ELF-1 (cell line): Measurements from ENCODE around the gene SOAT1.
"Not testable (repeated sequence)": the region's sequence is repeated elsewhere in the genome, so short reads cannot be mapped to it uniquely, and the experiment has no call there.

Source experiments
- DNase-seq: peaks from one replicate; pipeline ENCODE4 v3.0.0-alpha.2; 2016; ENCODE audit warnings: low read depth, low spot score

Gene SOAT1

DNA sequence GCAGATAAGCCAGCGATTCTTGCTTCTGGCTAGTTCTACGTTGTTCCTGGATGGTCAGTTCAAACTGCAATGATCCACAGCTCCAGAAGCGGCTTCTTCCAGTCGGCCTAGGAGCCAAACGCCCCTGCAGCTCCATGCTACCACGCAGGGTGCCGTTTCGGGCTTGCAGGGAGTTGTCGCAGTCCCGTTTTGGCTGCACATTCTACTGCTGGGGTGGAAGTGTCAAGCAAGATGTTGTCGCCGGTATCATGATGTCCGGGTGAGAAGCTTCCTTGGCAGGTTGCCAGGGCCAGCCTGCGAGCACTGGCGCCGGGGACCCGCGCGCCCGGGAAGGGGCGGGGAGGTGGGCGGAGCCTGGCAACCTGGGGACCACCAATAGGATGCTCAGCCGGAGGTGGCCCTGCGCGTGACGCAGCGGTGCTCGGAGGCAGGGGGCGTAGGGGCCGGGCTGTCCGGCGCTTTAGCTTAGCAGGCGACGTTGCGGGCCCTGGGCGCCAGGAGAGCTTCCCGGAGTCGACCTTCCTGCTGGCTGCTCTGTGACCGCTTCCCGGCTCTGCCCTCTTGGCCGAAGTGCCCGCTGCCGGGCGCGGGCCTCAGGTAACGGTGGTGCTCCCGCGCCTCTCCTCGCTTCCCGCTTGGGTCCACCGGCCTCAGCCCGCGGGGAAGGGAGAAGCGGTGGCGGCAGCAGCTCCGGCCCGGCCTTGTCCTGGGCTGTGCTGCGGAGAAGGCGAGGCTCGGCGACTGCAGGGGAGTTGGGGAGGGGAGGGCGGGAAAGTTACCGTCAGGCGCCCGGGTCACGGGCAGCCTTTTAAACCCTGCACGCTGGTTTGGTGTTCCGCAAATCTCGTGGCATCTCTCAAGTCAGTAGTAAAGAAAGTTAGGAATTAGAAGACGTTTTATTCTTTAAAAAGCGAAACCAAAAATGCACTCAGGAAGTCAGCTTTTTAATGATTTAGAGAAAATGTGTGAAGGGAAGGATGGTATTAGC is at the start of gene SOAT1:
SOAT1 (plus strand) TSS at position 458 of the 988 bp plus-strand sequence. CDS start 8,888 bp downstream, outside the sequence.
- DNase-seq = peak; percentile 97

- DNase-seq = not testable (repeated sequence)
These were observed 48.2 kb upstream of the SOAT1 start for GRCh38 chr1:179245426-179245825.

GRCh38 chr1:179247923-179248322 is 45.7 kb upstream of the SOAT1 start:
- DNase-seq = no peak

GRCh38 chr1:179251675-179252074 is 41.9 kb upstream of the SOAT1 start:
- no peak for DNase-seq

DNA sequence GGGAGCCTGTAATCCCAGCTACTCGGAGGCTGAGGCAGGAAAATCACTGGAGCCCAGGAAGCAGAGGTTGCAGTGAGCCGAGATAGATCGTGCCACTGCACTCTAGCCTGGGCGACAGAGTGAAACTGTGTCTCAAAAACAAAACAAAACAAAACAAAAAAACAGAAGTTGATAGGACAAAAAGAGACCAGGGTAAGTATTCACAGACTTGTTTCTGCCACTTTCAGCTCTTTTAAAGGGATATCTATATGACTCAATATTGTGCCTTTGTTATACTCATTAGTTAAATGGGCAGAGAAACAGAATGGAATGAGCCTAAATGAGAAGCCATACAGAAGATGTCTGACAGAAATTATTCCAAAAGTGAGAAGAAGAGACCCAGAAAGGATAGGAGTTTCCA is 41.0 kb upstream of the SOAT1 start:
- no peak for DNase-seq

- no peak for DNase-seq
These were observed 40.2 kb upstream of the SOAT1 start for GRCh38 chr1:179253286-179253972.

DNA sequence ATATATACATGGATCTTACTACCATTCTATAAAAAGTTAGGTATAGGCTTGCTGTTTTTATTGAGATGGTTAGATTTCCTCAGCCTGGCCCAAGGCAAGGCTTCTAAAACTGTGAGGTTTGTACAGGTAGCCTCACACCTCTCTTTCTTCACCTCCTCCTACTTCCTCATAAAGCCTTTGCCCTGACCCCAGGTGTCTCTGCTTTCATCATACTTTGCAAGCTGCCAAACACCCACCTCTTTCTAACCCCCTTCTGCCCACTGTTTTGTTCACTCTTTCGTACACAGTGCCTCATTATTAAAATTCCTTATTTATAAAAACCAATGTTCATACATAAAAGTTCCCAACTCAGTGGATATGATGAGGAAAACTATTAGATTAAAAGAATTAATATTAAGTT is 31.4 kb upstream of the SOAT1 start:
- DNase-seq = no peak

DNA sequence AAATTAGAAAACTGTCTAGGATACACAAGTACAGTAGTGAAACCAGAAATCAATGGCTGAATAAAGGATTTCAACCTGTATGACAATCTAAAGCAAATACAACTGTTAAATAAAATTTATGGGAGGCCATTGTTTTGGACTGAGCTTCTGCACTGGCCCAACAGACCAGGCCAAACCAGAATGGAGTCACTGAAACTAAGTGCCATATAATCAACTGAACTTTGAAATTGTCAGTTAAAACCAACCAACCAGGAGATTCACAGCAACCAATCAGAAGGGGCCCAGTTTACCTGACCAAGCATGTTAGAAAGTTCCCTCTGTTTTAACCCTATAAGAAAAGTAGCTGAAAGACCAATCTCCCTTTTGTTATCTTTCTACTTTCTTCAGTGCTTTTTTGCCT is 30.5 kb upstream of the SOAT1 start:
- DNase-seq = no peak

- DNase-seq = no peak
These were observed 29.1 kb upstream of the SOAT1 start for GRCh38 chr1:179264507-179264906.

DNA sequence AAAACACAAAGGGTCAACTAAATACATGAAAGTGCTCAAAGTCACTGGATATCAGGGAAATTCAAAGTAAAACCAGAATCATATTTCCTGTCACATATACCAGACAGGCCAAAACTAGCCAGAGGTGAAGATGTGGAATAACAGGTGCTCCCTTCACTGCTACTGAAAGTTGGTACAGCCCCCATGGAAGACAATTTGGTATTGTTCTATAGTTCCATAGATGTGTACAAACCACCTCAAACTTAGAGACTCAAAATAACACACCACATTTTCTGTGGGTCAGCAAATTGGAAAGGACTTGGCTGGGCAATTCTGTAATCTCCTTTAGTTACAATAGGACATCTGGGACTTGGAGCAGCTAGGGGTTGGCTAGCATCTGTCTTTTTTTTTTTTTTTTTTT is 24.5 kb upstream of the SOAT1 start:
- DNase-seq = no peak

- DNase-seq = not testable (repeated sequence)
These were observed 19.2 kb upstream of the SOAT1 start for GRCh38 chr1:179274424-179274823.

DNA sequence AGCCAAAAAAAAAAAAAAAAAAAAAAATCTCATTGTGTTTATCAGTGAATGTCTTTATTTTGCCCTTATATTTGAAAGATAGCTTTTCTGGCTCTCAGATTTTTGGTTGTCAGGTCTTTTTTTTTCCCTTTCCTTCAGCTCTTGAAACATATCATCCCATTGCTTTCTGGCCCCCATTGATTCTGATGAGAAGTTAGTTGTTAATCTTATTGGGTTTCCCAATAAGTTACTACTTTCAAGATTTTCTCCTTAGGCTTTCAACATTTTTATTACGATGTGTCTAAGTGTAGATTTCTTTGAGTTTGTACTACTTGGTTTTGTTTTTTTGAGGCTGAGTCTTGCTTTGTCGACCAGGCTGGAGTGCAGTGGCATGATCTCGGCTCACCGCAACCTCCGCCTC is 14.7 kb upstream of the SOAT1 start:
- DNase-seq = no peak

DNA sequence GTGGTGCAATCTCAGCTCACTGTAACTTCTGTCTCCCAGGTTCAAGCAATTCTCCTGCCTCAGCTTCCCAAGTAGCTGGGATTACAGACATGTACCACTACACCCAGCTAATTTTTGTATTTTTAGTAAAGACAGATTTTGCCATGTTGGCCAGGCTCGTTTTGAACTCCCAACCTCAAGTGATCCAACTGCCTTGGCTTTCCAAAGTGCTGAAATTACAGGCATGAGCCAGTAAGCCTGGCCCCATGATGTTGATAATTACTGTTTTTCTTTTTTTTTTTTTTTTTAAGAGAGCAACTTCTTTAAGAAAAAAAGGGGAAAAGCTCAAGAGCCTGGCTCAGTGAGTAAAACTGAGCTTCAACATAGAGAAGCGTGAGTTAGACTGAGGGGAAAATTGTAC is 9.6 kb upstream of the SOAT1 start:
- DNase-seq = no peak

DNA sequence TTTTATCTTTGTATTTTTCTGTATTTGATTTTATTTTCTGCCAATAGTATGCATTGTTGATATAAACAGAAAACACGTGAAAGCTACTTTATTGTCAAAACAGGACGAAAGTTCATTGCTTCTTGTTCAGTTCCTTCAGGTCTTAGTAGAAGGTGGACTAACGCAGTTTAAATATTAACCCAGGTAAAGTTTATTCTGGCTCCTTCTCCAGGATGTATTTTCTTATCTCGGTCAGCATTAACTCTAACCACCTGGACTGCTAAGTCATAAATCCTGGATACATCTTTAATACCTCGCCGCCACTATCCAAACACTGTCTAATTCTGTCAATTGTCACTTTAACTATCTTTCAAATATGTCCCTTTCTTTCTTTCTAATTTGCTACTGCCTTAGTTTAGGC is 5.7 kb upstream of the SOAT1 start:
- DNase-seq = no peak

- DNase-seq = peak; percentile 46
These were observed 4.6 kb upstream of the SOAT1 start for GRCh38 chr1:179288977-179289376.

DNA sequence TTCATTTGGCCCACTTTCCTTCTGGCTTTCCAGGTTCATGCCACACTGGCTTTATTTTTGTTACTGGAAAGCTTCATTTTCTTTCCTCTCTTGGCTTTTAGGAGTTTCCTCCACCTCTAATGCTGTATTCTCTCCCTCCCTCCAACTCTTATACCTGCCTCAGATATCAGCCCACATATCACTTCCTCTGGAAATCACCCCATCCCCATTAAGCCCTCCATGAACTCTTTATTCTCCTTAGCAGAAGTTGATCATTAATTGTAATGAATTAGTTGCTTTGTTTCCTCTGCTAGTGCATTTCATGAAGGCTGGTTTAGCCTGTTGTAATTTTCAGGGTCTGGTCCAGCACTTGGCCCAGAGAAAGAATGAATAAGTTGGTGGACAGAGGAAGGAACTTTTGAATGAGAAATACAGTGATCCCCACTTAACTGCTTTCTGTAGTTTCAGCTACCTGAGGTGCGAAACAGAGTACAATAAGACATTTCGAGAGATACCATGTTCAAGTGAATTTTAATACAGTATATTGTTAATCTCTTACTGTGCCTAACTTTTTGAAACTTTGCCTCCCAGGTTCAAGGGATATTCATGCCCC is 1.7 kb downstream of the SOAT1 start:
- no peak for DNase-seq

DNA sequence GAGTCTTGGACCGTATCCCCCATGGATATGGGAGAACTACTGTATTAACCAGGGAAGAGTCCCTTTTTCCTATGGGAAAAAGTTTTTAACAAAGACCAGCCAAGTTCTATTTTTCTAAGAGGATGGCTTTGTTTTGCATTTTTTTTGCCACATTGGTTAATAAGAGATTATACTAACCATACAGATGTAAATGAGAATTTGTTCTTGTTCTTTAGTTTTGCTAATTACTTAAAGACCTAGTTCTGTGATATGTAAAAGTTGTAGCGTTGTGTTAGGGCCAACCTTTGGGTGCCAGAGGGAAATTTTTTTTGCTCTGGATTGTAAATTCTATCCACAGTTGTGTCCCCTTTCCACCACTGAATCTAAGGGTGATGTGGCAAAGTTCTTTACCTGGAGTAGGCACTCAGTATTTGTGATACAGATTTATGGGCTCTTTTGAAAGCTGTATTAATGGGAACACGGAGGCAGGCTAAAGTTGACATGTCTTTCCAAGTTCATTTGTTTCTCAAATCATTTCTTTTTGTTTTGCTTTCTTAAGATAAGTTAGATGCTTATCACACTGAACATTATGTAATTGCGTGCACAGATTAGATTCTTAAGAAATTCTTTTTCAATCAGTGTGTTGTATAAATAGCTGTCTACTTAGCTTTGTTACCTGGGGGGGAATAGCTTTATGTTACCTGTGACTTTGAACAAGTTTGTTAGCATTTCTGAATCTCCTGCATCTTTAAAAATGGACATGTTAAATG is 2.9 kb downstream of the SOAT1 start:
- DNase-seq = peak; percentile 19

- DNase-seq = no peak
These were observed 3.4 kb downstream of the SOAT1 start for GRCh38 chr1:179297105-179297378.

GRCh38 chr1:179298952-179299351 is 5.4 kb downstream of the SOAT1 start:
- DNase-seq = no peak

DNA sequence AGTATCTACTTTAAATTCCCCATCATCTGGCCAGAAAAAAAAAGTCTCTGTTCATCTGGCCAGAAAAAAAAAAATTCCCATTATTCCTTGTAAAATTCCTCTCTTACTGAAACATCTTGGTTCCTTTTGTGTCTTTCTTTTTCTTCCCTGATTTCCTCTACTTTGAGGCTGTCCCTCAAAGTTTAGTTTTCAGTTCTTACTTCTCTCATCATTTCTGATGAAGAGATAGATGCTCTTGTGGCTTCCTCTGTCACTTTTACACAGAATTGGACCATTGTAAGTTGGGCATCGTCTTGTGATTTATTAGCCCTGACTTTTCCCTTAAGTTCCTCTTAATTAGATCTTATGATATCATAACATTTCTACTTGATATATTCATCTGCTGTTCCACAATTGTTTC is 6.5 kb downstream of the SOAT1 start:
- no peak for DNase-seq

GRCh38 chr1:179302070-179302469 is 8.5 kb downstream of the SOAT1 start:
- DNase-seq = no peak

- no peak for DNase-seq
These were observed 9.7 kb downstream of the SOAT1 start for GRCh38 chr1:179303200-179303785.
